HL-60 (cell line): ENCODE results near the gene SLC24A3.

Source experiments
- DNase-seq, 2 experiments: peaks; one replicate each; pipeline ENCODE4 v3.0.0-alpha.2; 2010 to 2020; ENCODE audit warnings: low read depth in 1 of 2, low spot score in 1 of 2
- H3K27ac ChIP-seq: fragments of 250-450 bp; sonication (Bioruptor Pico); replicated peaks from 2 replicates; pipeline ENCODE4 v1.5.1; 2020; ENCODE audit warnings: mild to moderate bottlenecking, moderate library complexity
- H3K27me3 ChIP-seq: fragments of 250-450 bp; sonication (Bioruptor Pico); 2 replicates; pipeline ENCODE4 v1.5.1; 2021; ENCODE audit warnings: mild to moderate bottlenecking, moderate library complexity; ENCODE audit not compliant: insufficient read depth, poor library complexity, severe bottlenecking
- H3K4me3 ChIP-seq: replicated peaks from 2 replicates; pipeline ENCODE4 v1.5.1; 2011; ENCODE audit warnings: mild to moderate bottlenecking, control low read depth, low read length; ENCODE audit not compliant: insufficient read depth
- GABPA ChIP-seq: IDR thresholded peaks from 2 replicates; pipeline ENCODE4 v1.6.1; 2012; ENCODE audit warnings: low read depth
- POLR2AphosphoS5 ChIP-seq: IDR thresholded peaks from 2 replicates; pipeline ENCODE4 v1.6.1; 2012; ENCODE audit warnings: low read depth
- REST ChIP-seq: IDR thresholded peaks from 2 replicates; pipeline ENCODE4 v1.6.1; 2012; ENCODE audit warnings: low read depth; ENCODE audit not compliant: insufficient replicate concordance
- SPI1 ChIP-seq: IDR thresholded peaks from 2 replicates; pipeline ENCODE4 v1.6.1; 2012; ENCODE audit warnings: low read depth, mild to moderate bottlenecking, borderline replicate concordance
- TF ChIP-seq, protein P1 (sequence below): IDR thresholded peaks from one replicate; pipeline ENCODE4 v1.5.1; 2011; ENCODE audit warnings: low read length, control low read depth, inconsistent platforms; ENCODE audit not compliant: insufficient read depth

SLC24A3 gene

DNA sequence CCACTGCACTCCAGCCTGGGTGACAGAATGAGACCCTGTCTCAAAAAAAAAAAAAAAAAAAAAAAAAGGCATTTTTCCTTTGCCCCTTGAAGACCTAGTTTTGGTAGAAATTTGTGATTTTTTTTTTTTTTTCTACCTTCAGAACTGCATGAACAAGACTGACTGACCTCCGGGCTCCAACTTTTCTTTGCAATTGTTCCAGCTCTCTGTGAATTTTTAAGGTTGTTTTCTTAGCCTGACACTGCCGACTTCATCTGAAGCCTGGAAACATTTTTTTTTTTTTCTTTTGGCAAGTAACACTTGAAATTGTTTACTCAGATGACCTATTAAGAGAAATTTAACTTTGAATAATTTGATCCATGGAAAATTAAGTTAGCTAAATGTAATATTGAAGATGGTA lies 73.0 kb downstream of the SLC24A3 start:
- H3K27me3 ChIP-seq: no peaks in the 10 kb centered on the region
- no peak overlapping the region for H3K27ac ChIP-seq
- H3K4me3 ChIP-seq: no peak overlapping the region
- no peak for DNase-seq
- TF ChIP-seq REST: no peak
- TF ChIP-seq, protein P1, sequence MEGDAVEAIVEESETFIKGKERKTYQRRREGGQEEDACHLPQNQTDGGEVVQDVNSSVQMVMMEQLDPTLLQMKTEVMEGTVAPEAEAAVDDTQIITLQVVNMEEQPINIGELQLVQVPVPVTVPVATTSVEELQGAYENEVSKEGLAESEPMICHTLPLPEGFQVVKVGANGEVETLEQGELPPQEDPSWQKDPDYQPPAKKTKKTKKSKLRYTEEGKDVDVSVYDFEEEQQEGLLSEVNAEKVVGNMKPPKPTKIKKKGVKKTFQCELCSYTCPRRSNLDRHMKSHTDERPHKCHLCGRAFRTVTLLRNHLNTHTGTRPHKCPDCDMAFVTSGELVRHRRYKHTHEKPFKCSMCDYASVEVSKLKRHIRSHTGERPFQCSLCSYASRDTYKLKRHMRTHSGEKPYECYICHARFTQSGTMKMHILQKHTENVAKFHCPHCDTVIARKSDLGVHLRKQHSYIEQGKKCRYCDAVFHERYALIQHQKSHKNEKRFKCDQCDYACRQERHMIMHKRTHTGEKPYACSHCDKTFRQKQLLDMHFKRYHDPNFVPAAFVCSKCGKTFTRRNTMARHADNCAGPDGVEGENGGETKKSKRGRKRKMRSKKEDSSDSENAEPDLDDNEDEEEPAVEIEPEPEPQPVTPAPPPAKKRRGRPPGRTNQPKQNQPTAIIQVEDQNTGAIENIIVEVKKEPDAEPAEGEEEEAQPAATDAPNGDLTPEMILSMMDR: no peak
- TF ChIP-seq SPI1: no peak
- no peak for TF ChIP-seq POLR2AphosphoS5
- no peak for TF ChIP-seq GABPA

GRCh38 chr20:19288061-19288460 lies 75.6 kb downstream of the SLC24A3 start:
- no peak overlapping the region for H3K27ac ChIP-seq
- H3K27me3 ChIP-seq: no peaks in the 10 kb centered on the region
- TF ChIP-seq, protein P1: no peak
- TF ChIP-seq REST (no peak), GABPA (no peak), SPI1 (no peak), POLR2AphosphoS5 (no peak)

GRCh38 chr20:19288636-19289035 lies 76.2 kb downstream of the SLC24A3 start:
- TF ChIP-seq REST (no peak), POLR2AphosphoS5 (no peak), GABPA (no peak), SPI1 (no peak)
- TF ChIP-seq, protein P1: no peak
- H3K4me3 ChIP-seq: no peak overlapping the region
- no peak overlapping the region for H3K27ac ChIP-seq
- H3K27me3 ChIP-seq: no peaks in the 10 kb centered on the region
- DNase-seq: no peak

More at GRCh38 chr20:19288061-19288460, 75.6 kb downstream of the SLC24A3 start:
- no peak for DNase-seq
- H3K4me3 ChIP-seq: no peak overlapping the region
